ENCODE data around the gene APOO.

APOO gene

DNA sequence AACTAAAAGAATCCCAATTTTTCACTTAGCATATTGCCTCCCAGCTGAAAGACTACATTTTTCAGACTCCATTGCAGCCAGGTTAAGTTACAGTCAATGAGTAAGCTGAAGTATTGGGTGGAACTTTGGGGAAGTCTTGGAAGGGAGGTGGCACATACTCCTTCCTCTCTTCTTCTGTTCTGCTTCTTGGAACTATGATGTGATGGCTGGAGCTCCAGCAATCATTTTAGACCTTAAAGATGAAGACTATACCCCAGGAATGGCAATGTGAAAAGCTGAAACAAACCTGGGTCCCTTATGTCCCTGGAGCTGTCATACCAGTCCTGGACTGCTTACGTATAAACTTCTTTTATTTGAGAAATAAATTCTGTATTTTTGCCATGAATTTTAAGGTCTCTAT, 93.9 kb downstream of the APOO start:
- DNase-seq, result no peak

DNA sequence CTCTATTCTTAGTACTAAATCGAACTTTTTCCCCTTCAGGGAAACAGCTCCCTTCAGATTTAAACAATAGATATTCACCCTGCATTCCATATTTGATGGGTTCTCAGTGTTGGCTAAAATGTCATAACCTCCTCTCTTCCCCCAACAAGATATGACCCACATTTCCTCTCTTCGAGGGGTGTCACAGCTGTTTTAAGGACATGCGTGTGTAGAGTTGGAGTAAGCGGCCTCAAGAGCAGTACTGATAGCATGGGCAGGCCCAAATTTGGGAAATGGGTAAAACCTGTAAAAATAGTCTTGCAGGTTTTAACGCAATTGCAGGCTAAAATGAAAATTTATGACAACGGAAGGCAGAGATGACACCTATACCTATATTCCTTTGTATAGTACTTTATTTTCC, 96.1 kb downstream of the APOO start:
- DNase-seq, result no peak

DNA sequence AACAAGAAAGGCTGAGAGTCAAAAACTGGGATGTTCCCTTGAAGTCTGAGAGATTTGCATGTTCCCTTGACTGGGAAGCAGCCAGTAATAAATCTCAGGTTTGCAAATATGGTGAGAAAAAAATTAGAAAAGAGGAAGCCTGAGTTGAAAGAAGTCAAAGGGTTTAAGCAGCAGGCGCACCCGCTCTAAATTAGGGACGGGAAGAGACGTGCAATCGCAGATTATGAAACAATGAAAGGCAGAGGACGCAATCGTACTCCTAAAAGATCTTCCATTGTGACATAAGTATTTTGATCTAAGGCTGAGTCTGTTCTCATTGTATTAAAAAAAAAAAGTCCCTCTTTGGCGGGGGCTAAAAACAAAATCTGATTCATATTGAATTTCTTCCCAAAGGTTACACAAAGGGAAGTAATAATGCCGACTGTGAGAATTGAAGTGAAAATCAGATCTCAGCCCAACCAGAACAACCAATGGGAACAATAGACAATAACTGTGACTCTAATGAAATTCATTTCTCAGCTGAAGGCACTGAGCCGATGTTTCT, 96.6 kb downstream of the APOO start:
- DNase-seq, result no peak

GRCh38 chrX:23810279-23810678, 97.5 kb downstream of the APOO start:
- DNase-seq, result no peak

- DNase-seq, result no peak
Observed at GRCh38 chrX:23805389-23805788, 102.3 kb downstream of the APOO start.

DNA sequence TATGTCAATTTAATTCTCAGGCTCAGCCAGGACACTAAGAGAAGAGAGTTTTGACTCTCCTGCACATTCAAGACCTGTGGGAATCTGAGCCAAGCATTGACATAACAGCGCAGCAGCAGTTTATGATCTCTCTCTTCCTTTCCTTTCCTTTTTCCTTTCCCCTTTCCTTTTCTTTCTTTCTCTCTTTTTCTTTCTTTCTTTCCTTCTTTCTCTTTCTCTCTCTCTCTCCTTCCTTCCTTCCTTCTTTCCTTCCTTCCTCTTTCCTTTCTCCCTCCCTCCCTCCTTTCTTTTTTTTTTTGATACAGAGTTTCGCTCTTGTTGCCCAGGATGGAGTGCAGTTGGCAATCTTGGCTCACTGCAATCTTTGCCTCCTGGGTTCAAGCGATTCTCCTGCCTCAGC, 103.2 kb downstream of the APOO start:
- no peak for DNase-seq

GRCh38 chrX:23803931-23804381, 103.8 kb downstream of the APOO start:
- DNase-seq, result no peak

- DNase-seq, result no peak
Observed at GRCh38 chrX:23802431-23802830, 105.3 kb downstream of the APOO start.

DNA sequence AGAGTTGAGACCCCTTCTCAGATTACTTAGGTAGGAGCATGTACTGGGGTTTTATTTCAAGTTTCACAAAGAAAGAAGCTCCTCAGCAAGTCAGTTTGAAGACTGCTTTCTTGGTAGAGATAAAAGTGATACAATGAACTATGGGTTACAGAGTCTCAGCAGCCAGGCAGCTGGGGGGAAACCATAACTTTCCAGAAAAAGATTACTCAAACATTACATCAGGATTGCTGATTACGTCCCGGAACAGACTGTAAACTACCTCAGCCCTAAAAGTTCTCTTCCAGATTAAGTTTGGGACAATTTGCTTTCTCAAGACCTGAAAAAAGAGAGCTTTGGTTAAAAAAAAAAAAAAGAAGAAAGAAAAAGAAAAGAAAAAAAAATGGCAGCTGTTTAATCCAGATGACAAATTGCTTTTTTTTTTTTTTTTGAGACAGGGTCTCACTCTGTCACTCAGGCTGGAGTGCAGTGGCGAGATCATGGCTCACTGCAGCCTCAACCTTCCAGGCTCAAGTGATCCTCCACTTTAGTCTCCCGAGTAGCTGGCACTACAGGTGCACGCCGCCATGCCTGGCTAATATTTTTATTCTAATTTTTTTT, 108.2 kb downstream of the APOO start:
- no peak for DNase-seq

- DNase-seq, result no peak
Observed at GRCh38 chrX:23797371-23798128, 110.2 kb downstream of the APOO start.

DNA sequence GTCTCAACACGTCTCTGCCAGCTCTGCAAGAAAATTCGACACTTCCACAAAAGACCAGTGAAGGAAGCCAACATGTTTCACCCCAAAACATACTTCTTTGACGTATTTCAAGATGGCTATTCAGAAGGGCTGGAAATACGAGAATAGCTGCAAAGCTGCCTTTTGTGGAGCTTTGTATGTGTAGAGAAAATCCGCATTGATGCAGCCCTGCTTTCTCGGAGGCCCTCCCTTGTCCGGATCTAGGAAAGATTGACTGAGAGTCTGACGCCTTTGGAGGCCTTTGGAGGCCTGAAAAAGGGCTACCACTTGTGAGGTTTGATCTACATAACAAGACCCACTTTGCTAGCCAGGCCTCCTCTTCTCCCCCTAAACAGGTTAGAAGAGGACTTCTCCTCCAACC, 112.5 kb downstream of the APOO start:
- DNase-seq, result no peak

DNA sequence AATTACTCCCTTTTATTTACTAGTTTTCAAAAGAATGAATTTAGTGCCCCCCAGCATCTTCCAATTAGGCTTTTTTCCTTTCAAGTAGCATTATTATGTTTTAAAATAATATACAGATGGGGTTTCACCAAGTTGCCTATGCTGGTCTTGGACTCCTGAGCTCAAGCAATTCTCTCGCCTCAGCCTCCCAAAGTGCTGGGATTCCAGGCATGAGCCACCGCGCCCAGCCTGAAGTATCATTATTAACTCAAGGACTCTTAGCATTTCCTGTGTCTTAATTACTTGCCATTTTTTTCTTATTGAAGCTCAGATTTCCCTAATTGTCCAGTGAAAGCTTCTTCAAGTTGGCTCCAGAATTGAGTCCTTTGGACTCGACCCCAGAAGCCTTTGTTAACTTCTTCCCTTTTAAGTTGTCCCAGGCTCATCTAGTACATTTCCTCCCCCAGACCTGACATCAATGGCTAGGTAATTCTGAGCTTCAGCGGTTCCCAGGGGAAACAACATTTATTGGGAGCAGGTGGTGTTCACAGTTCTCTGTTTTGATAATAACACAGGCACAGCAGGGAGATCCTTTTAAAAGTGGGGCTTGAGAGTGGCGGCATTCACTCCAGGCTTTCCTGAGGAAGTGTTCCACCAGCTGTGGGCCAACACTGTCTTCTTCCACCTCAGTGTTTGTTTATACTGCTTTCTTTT, 114.7 kb downstream of the APOO start:
- DNase-seq, result no peak

DNA sequence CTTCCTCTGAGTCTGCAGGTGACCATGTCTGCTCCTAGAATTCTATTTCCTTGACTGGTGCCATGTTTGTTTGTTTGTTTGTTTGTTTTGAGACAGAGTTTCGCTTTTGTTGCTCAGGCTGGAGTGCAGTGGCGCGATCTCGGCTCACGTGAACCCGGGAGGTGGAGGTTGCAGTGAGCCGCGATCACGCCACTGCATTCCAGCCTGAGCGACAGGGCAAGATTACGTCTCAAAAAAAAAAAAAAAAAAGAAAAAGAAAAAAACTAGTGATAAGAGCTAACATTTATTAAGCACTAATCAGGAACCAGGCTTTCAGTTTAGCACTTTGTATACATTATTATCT, 117.6 kb downstream of the APOO start:
- DNase-seq, result no peak

GRCh38 chrX:23789386-23790154, 118.2 kb downstream of the APOO start:
- no peak for DNase-seq

- no peak for DNase-seq
Observed at GRCh38 chrX:23788946-23789345, 118.8 kb downstream of the APOO start.

DNA sequence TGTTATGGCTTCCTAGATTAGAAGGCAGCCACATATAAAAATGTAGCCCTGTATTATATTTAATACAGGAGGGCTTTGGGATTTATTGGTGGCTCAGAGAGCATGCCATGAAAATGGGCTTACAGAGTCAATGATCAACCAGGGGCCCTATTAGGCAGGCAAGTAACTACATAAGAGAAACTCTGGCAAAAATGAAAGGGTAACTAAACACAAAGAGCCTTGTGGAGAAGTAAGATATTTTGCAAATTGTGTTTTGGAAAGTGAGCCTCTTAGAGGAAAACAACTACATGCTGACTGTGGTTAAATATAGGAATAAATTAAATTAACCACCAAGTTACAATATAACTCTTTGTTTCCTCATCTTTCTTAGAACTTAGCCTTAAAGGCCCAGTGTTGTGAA, 119.2 kb downstream of the APOO start:
- DNase-seq, result no peak

GRCh38 chrX:23787745-23788118, 120.0 kb downstream of the APOO start:
- no peak for DNase-seq

DNA sequence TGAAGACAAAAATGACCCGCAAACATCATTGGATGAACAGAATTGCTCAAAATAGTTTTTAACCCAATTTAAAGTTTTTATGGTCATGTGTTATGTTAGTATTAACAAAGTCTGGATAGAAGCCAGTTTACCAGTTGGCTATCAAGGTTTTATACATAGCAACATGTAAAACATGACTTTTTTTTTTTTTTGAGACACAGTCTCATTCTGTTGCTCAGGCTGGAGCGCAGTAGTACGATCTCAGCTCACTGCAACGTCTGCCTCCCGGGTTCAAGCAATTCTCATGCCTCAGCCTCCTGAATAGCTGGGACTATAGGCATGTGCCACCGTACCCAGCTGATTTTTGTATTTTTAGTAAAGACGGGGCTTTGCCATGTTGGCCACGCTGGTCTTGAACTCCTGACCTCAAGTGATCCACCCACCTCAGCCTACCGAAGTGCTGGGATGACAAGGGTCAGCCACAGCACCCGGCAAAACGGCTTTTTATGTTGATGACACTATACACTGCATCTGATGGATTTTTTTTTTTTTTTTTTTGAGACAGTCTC, 121.4 kb downstream of the APOO start:
- no peak for DNase-seq

GRCh38 chrX:23785580-23785979, 122.2 kb downstream of the APOO start:
- no peak for DNase-seq

DNA sequence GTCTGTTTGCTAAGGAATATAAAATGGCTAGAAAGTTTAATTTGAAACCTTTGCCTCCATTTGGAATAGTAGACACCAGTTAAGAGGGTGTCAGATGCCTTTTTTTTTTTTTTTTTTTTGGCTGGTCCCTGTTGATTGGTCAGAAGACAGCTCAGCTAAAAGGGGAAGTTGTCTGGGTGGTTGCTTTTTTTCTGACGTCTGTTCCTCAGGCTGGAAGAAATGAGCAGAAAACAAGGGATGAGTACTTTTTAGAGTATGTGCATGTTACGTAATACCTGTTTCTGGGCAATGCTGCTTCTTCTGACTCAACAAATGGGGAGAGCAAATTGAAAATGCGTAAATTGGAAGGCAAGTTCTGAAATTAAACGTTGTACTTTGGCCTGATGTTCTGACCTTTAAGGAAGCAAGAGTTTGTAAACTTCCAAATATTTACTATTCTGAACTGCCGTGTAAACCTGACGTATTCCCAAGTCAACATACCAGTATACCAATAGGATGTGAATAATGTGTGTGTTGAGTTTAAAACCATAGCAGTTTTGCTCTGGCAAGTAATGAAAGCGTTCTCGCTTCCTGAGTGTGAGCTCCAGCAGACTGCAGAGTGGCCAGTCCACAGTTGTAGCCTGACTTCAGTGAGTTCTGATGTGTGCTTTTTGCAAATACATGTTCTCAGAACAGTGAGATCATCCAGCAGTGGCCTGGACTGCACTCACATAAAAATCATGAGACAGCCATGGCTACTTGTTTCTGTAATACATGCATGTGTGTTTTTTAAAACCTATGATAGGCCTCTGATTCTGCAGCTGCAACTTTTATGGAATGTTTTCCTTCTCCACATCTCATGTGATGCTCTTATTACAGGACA, 123.0 kb downstream of the APOO start:
- no peak for DNase-seq

DNA sequence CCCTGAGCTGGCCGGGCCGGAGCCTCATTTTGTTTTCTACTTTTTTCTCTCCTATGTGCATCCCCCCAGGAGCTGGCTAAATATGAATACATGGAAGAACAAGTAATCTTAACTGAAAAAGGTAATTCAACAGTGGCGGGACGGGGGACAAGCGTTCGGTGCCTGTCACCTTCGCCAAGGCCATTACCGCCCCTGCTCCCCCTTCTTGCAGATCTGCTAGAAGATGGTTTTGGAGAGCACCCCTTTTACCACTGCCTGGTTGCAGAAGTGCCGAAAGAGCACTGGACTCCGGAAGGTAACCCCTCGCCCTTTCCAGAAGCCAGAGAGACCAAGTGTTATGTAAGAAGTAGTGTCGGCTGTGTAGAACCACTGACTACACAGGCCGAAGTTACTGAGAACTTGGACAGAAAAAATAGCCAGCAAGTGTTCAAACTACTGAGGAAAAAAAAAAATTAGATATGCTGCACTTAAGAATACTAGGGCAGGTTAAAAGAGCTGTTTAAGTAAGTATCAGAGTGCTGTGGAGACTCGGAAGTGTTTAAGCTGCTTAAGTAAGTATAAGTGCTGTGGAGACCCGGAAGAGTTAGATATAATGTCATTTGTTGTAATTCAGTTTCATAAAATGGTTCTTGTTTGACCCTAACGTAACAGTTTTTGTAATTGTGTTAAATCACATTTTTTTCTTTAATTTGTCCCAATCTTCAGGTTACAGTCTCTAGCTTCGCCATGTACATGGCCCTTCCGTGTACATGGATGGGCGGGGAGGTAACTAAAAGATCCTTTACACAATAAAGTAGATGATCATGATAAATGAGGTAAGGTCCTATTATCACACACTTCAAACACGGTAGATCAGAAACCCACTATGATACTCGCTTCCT, 123.9 kb downstream of the APOO start:
- no peak for DNase-seq
